ENCODE results near the gene MIP.
"Not testable (repeated sequence)": the region's sequence is repeated elsewhere in the genome, so short reads cannot be mapped to it uniquely, and the experiment has no call there.

Gene MIP

DNA sequence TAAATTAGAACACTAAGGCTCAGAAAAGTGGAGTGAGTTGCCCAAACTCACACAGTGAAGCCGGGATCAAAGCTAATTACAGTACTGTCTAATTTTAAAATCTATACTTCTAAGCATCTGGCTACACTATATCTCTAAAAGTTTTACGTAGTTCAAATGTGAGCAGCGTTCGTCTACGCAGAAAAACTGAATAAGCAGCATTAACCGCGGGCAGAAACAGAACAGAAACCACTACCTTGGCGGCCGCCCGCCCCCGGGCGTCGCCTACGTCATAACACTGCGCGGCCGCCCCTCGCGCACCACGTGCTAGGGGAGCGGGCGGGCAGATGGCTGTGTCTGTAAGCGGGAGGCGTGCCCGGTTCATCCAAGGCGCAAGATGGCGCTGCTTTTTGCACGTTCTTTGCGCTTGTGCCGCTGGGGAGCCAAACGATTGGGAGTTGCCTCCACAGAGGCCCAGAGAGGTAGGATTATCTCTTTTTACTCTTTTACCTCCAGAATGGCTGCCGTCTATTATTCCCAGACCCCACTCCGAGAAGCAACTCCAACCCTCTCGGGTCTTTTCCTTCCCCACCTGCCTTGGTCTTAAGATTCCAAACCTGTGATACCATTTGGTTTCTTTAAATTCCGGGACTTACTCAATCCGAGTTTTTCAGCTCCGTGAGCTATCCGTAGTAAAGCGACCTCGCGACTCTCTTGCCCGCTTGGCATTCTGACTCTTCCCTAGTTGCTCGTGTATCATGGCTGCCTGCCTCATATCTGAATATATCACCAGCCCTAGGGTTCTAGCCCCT is 14.0 kb upstream of the MIP start, which contains the start of gene SPRYD4:
Gene SPRYD4 (plus strand): TSS at position 363 of the 791 bp plus-strand sequence. CDS start 14 bp downstream, at position 377.
- DNase-seq (ENCODE audit: low read depth) = peak; percentile 93

GRCh38 chr12:56462565-56462964 is 8.1 kb upstream of the MIP start:
- DNase-seq (ENCODE audit: low read depth) = no peak

- DNase-seq (ENCODE audit: low read depth) = no peak
These were observed 7.0 kb upstream of the MIP start for GRCh38 chr12:56461235-56462159.

GRCh38 chr12:56457817-56458216 is 3.4 kb upstream of the MIP start:
- DNase-seq (ENCODE audit: low read depth) = no peak

DNA sequence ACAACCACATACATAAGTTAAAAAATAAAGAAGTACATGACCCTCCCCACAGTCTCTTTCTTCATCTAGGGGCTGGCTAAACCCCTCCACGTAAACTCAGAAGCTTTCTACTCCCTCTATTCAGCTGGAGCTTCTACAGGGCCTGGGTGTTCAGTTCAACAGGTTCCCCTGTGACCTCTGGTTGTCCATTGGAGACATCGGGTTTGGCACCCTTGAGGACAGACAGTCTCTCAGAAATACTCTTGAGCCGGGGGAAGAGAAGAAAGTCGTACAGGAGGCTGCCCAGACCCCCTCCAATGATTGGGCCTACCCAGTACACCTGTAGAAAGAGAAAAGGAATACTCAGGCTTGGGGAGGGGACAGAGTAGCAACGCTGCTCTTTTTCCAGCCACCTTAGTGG is 3.3 kb downstream of the MIP start:
- no peak for DNase-seq (ENCODE audit: low read depth)

DNA sequence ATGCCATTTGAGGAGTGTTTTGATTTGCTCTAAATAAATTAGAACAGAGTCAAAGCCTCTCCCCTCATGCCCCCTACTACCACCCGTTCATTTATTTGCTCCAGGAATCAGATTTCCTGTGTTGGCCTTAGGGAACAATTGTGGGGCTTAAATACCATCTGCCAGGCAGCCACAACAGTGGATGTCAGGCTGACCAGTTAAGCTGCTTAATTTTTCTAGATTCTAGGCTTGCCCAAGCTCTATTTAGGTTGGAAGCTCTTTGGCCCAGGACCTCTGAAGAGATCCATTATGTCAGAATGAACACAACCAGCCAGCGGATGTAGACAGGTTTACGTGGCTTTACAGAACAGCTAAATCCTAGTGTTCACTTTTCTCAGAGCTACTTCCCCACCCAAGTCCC is 4.2 kb downstream of the MIP start:
- no peak for DNase-seq (ENCODE audit: low read depth)

GRCh38 chr12:56449622-56449984 is 4.9 kb downstream of the MIP start:
- DNase-seq (ENCODE audit: low read depth) = no peak

DNA sequence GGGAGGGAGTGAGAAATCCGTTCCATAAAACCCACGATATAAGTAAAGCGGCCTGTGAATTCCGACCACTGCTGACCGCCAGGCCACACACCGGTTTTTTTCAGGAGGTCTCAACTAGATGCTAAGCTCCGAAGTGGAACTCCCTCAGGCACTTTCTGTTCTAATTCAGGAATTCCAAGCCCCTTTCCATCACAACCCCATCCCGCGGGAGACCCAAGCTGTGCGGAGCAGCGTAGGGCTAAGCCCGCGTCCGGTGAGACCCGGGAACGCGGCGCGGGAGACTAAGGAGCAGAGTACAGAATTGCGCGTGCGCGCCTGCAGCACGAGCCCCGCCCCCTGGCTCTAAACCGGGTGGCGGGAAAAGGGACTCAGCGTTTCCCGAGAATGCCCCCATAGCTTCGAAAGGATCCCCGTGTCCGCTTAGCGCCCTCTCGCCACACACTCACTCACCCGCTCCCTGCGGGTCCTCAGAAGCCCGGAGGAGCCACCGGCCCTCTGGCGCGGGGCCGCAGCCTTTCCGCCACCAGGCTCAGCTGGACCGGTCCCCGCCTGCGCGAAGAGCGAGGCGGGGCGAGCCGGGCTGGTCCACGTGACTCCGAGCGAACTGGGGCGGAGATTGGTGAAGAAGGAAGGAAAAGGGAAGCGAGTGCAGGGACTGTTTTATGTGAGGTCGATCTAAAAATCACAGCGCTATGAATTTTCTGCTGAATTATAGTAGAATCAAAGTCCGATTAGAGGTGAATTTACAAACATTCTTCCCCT is 5.4 kb downstream of the MIP start, which contains the start of gene TIMELESS:
Gene TIMELESS (minus strand): TSS at position 567 of the 762 bp plus-strand sequence. CDS start 15,256 bp downstream, outside the sequence.
- peak; percentile 76 for DNase-seq (ENCODE audit: low read depth)

DNA sequence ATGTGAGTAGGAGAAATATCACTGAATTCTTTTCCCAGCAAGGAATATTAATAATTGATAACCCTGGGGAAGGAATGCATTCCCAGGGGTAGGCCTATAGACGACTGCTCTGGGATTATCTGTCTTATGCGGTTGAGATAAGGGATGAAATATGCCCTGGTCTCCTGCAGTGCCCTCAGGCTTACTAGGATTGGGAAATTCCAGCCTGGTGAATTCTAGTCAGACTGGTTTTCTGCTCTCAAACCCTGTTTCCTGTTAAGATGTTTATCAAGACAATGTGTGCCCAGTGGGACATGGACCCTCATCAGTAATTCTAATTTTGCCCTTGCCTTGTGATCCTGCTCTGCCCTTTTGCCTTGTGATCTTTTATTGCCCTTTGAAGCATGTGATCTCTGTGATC is 11.2 kb downstream of the MIP start:
- not testable (repeated sequence) for DNase-seq (ENCODE audit: low read depth)

GRCh38 chr12:56437430-56438176 is 16.9 kb downstream of the MIP start:
- DNase-seq (ENCODE audit: low read depth) = no peak

GRCh38 chr12:56434828-56435227 is 19.6 kb downstream of the MIP start:
- no peak for DNase-seq (ENCODE audit: low read depth)

GRCh38 chr12:56431850-56432249 is 22.6 kb downstream of the MIP start:
- no peak for DNase-seq (ENCODE audit: low read depth)

- DNase-seq (ENCODE audit: low read depth) = no peak
These were observed 23.2 kb downstream of the MIP start for GRCh38 chr12:56431288-56431687.

- DNase-seq (ENCODE audit: low read depth) = no peak
These were observed 28.5 kb downstream of the MIP start for GRCh38 chr12:56425940-56426438.

- no peak for DNase-seq (ENCODE audit: low read depth)
These were observed 29.3 kb downstream of the MIP start for GRCh38 chr12:56425193-56425592.

GRCh38 chr12:56420411-56420810 is 34.0 kb downstream of the MIP start:
- DNase-seq (ENCODE audit: low read depth) = no peak

GRCh38 chr12:56417739-56418138 is 36.7 kb downstream of the MIP start:
- DNase-seq (ENCODE audit: low read depth) = no peak

DNA sequence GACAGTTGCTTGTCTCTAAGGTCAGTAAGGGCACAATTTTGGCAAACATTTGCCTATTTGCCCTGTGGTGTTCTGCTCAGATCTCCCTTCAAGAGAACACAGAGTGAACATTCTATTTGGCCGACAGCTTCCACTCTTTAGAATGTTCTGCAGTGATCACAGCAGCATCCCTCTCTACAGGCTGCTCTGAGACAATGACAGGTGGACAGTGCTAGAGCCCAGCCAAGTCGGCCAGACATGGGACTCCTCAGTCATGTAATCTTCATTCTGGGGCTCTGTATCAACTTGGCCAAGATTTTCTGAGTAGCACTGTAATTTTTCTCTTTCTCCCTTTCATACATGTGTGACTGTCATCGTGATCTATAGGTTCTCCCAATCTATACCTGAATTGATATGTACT is 40.1 kb downstream of the MIP start:
- no peak for DNase-seq (ENCODE audit: low read depth)

DNA sequence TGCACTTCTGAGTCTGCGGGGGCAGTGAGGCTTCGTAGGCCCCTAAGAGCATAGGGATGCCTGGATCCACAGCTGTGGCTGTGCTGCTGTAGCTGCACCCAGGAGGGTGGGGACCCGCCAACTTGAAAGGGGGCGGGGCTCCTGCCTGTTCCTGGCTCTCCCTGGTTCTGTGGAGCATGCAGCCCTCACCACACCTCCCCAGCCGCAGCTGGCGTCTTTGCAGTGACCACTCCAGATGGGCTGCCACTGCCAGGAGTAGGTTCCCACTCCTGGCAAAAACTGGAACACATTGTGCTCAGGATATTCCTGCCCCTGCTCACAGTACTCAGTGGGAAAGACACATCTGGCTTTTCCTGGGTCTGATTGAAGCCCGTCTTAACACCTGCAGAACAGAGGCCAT is 41.1 kb downstream of the MIP start:
- no peak for DNase-seq (ENCODE audit: low read depth)

DNA sequence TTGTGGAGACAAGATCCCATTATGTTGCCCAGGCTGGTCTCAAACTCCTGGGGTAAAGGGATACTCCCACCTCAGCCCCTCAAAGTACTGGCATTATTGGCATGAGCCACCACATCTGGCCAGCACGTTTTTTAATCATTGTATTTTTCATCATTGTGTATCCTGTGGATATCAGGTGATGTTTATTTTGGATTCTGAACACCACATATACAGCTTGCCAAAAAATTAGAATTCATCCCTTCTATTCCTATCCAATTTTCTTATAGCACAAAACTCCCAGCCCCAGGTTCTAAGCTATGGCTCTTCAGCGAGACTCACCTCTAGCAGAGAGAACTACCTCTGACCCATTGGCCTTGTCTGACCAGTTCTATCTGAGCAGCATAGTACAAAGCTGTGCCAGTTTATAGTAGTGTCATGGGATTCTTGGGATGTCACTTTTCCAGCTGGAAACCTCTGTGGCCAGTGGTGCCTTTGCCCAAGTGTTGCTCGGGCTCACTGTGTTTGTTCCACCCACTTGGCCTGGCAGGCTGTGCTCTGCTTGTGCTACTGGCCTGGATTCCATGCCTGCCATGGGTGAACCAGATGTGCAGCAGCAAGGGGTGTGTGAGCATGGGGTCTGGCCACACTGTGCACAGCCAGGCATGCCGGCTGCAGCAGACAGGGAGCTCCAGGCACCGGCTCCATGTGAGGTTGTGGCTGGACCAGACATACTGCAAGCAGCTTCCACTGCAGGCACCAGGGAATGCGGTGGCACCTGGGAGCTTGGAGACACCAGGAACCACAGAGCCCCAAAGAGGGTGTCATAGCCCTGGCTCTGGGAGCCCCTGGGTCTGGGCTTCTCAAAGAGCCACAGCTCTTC is 42.4 kb downstream of the MIP start:
- no peak for DNase-seq (ENCODE audit: low read depth)
